ENCODE measurements around the gene PAM16.

The PAM16 gene

GRCh38 chr16:4391631-4392381 is 40.7 kb upstream of the PAM16 start:
- peaks cover 18 to 78% (median 48%) of the 10 kb centered on the region in 4 experiments for H3K36me3 ChIP-seq (ENCODE audit: control insufficient read depth in 4 of 4, insufficient read depth in 4 of 4, low read length in 3 of 4)
- H3K9me3 ChIP-seq (ENCODE audit: control extremely low read depth in 1 of 5, control insufficient read depth in 4 of 5, insufficient read depth in 2 of 5, low read depth in 1 of 5, low read length in 4 of 5): no peaks in the 10 kb centered on the region
- ChIA-PET POLR2A (no interaction called here), CTCF (interaction anchor here (0.6 to 12.2 kb wide), 6 partner anchors 10 to 133 kb away, joined by 3 to 112 read pairs (median 4); no protein-coding TSS in a partner anchor)
- no peak for DNase-seq
- no peaks in the 10 kb centered on the region for H3K4me1 ChIP-seq (ENCODE audit: control extremely low read depth in 1 of 4, control insufficient read depth in 4 of 4, insufficient read depth in 4 of 4, low read length in 3 of 4)
- 97% methylated on average over 11 of the region's 22 CpGs for WGBS (ENCODE audit: insufficient coverage)
- H3K4me3 ChIP-seq (ENCODE audit: control insufficient read depth in 1 of 7, extremely low read depth in 1 of 7, insufficient read depth in 4 of 7, low read depth in 2 of 7, low read length in 6 of 7): no peak overlapping the region
- no peaks in the 10 kb centered on the region for H3K27me3 ChIP-seq (replicated peaks in 2 of 5; ENCODE audit: control insufficient read depth in 4 of 5, insufficient read depth in 5 of 5, low read length in 4 of 5)
- H3K27ac ChIP-seq (ENCODE audit: insufficient read depth in 1 of 2, low read depth in 1 of 2, low read length in 2 of 2, poor library complexity in 1 of 2, severe bottlenecking in 2 of 2): no peak overlapping the region

DNA sequence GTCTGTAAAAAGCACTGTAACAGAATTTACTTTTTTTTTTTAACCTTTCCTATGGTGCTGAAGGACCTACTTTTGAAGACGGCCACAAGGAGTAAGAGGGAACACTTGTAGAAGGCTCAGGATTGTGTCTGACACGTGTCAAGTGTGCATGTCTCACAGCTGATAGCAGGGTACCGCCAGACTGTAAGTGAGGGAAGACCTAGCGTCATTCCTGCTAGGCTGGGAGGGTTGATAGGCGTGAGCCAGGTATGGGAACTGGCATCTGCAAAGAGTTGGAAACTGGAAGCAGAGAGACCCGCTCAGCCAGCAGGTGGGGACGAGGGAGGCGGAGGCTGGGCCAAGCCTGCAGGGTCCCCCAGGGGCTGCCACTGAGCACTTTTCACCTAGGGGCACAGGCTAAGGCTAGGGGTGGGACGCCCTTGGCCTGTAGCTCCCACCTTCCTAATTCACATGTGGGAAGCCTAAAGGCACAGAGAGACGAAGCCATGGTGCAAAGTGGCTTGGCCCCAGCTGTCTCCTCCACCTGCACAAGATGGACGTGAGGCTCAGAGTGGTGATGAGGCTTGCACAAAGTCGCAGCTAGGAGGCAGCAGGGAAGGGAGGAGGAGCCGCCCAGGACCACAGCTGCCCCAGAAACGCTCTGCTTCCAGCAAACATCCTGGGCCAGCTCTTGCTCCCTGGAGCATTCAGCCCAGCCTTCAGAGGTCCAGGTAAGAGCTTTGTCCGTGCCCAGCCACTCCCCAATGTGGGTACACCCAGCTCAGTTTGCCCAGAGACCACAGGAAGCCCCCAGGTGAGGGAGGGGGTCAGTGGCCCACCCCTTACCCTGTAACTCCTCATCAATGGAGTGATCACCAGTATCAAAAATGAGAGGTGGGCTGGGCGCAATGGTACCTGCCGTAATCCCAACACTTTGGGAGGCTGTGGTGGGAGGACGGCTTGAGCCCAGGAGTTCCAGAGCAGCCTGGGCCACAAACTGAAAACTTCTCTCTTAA is 39.4 kb upstream of the PAM16 start:
- POLR2A ChIA-PET: interaction anchor here (0.6 kb wide), 1 partner anchor 25 kb away, joined by 5 read pairs; no protein-coding TSS in a partner anchor
- peaks cover 18 to 81% (median 52%) of the 10 kb centered on the region in 4 experiments for H3K36me3 ChIP-seq (ENCODE audit: control insufficient read depth in 4 of 4, insufficient read depth in 4 of 4, low read length in 3 of 4)
- no peak overlapping the region for H3K27ac ChIP-seq (ENCODE audit: insufficient read depth in 1 of 2, low read depth in 1 of 2, low read length in 2 of 2, poor library complexity in 1 of 2, severe bottlenecking in 2 of 2)
- H3K4me3 ChIP-seq (ENCODE audit: control insufficient read depth in 1 of 7, extremely low read depth in 1 of 7, insufficient read depth in 4 of 7, low read depth in 2 of 7, low read length in 6 of 7): no peak overlapping the region
- H3K27me3 ChIP-seq (replicated peaks in 2 of 5; ENCODE audit: control insufficient read depth in 4 of 5, insufficient read depth in 5 of 5, low read length in 4 of 5): no peaks in the 10 kb centered on the region
- H3K9me3 ChIP-seq (ENCODE audit: control extremely low read depth in 1 of 5, control insufficient read depth in 4 of 5, insufficient read depth in 2 of 5, low read depth in 1 of 5, low read length in 4 of 5): no peaks in the 10 kb centered on the region
- CTCF ChIA-PET: interaction anchor here (0.7 to 12.2 kb wide), 7 partner anchors 12 to 185 kb away, joined by 3 to 112 read pairs (median 5); partner anchors contain the start of gene VASN
- WGBS (ENCODE audit: insufficient coverage): 90% methylated on average over 13 of the region's 18 CpGs
- DNase-seq: no peak
- H3K4me1 ChIP-seq (ENCODE audit: control extremely low read depth in 1 of 4, control insufficient read depth in 4 of 4, insufficient read depth in 4 of 4, low read length in 3 of 4): no peaks in the 10 kb centered on the region

GRCh38 chr16:4389051-4389955 is 38.2 kb upstream of the PAM16 start:
- Histone ChIP-seq H3K4me1 (ENCODE audit: control extremely low read depth in 1 of 4, control insufficient read depth in 4 of 4, insufficient read depth in 4 of 4, low read length in 3 of 4) (peaks cover 0 to 4% (median 0%) of the 10 kb centered on the region in 4 experiments), H3K4me3 (ENCODE audit: control insufficient read depth in 1 of 7, extremely low read depth in 1 of 7, insufficient read depth in 4 of 7, low read depth in 2 of 7, low read length in 6 of 7) (no peak overlapping the region), H3K36me3 (ENCODE audit: control insufficient read depth in 4 of 4, insufficient read depth in 4 of 4, low read length in 3 of 4) (peaks cover 16 to 79% (median 49%) of the 10 kb centered on the region in 4 experiments), H3K27me3 (replicated peaks in 2 of 5; ENCODE audit: control insufficient read depth in 4 of 5, insufficient read depth in 5 of 5, low read length in 4 of 5) (no peaks in the 10 kb centered on the region), H3K9me3 (ENCODE audit: control extremely low read depth in 1 of 5, control insufficient read depth in 4 of 5, insufficient read depth in 2 of 5, low read depth in 1 of 5, low read length in 4 of 5) (no peaks in the 10 kb centered on the region), H3K27ac (ENCODE audit: insufficient read depth in 1 of 2, low read depth in 1 of 2, low read length in 2 of 2, poor library complexity in 1 of 2, severe bottlenecking in 2 of 2) (no peak overlapping the region)
- POLR2A ChIA-PET: interaction anchor here (0.6 kb wide), 1 partner anchor 24 kb away, joined by 5 read pairs; no protein-coding TSS in a partner anchor
- no peak for DNase-seq
- CTCF ChIA-PET: interaction anchor here (0.7 to 12.2 kb wide), 5 partner anchors 11 to 186 kb away, joined by 3 to 112 read pairs (median 6); no protein-coding TSS in a partner anchor
- 95% methylated on average over 22 of the region's 27 CpGs for WGBS (ENCODE audit: insufficient coverage)

GRCh38 chr16:4388271-4389021 is 37.3 kb upstream of the PAM16 start:
- Histone ChIP-seq H3K4me1 (ENCODE audit: control extremely low read depth in 1 of 4, control insufficient read depth in 4 of 4, insufficient read depth in 4 of 4, low read length in 3 of 4) (peaks cover 0 to 4% (median 0%) of the 10 kb centered on the region in 4 experiments), H3K27ac (ENCODE audit: insufficient read depth in 1 of 2, low read depth in 1 of 2, low read length in 2 of 2, poor library complexity in 1 of 2, severe bottlenecking in 2 of 2) (no peak overlapping the region), H3K27me3 (replicated peaks in 2 of 5; ENCODE audit: control insufficient read depth in 4 of 5, insufficient read depth in 5 of 5, low read length in 4 of 5) (no peaks in the 10 kb centered on the region), H3K36me3 (ENCODE audit: control insufficient read depth in 4 of 4, insufficient read depth in 4 of 4, low read length in 3 of 4) (peaks cover 16 to 86% (median 53%) of the 10 kb centered on the region in 4 experiments), H3K4me3 (ENCODE audit: control insufficient read depth in 1 of 7, extremely low read depth in 1 of 7, insufficient read depth in 4 of 7, low read depth in 2 of 7, low read length in 6 of 7) (no peak overlapping the region), H3K9me3 (ENCODE audit: control extremely low read depth in 1 of 5, control insufficient read depth in 4 of 5, insufficient read depth in 2 of 5, low read depth in 1 of 5, low read length in 4 of 5) (no peaks in the 10 kb centered on the region)
- ChIA-PET POLR2A (interaction anchor here (1.3 kb wide), 1 partner anchor 29 kb away, joined by 4 read pairs; no protein-coding TSS in a partner anchor), CTCF (interaction anchor here (12.2 kb wide), 1 partner anchor 14 kb away, joined by 112 read pairs; no protein-coding TSS in a partner anchor)
- no peak for DNase-seq
- 96% methylated on average over 17 of the region's 19 CpGs for WGBS (ENCODE audit: insufficient coverage)

GRCh38 chr16:4387781-4388180 is 36.7 kb upstream of the PAM16 start:
- H3K27me3 ChIP-seq (replicated peaks in 2 of 5; ENCODE audit: control insufficient read depth in 4 of 5, insufficient read depth in 5 of 5, low read length in 4 of 5): no peaks in the 10 kb centered on the region
- CTCF ChIA-PET: interaction anchor here (12.2 kb wide), 1 partner anchor 14 kb away, joined by 112 read pairs; no protein-coding TSS in a partner anchor
- H3K27ac ChIP-seq (ENCODE audit: insufficient read depth in 1 of 2, low read depth in 1 of 2, low read length in 2 of 2, poor library complexity in 1 of 2, severe bottlenecking in 2 of 2): no peak overlapping the region
- peaks cover 16 to 84% (median 49%) of the 10 kb centered on the region in 4 experiments for H3K36me3 ChIP-seq (ENCODE audit: control insufficient read depth in 4 of 4, insufficient read depth in 4 of 4, low read length in 3 of 4)
- DNase-seq: no peak
- H3K4me1 ChIP-seq (ENCODE audit: control extremely low read depth in 1 of 4, control insufficient read depth in 4 of 4, insufficient read depth in 4 of 4, low read length in 3 of 4): peaks cover 0 to 4% (median 0%) of the 10 kb centered on the region in 4 experiments
- POLR2A ChIA-PET: interaction anchor here (1.3 kb wide), 1 partner anchor 28 kb away, joined by 4 read pairs; no protein-coding TSS in a partner anchor
- WGBS (ENCODE audit: insufficient coverage): 96% methylated on average over 20 of the region's 20 CpGs
- H3K9me3 ChIP-seq (ENCODE audit: control extremely low read depth in 1 of 5, control insufficient read depth in 4 of 5, insufficient read depth in 2 of 5, low read depth in 1 of 5, low read length in 4 of 5): no peaks in the 10 kb centered on the region
- H3K4me3 ChIP-seq (ENCODE audit: control insufficient read depth in 1 of 7, extremely low read depth in 1 of 7, insufficient read depth in 4 of 7, low read depth in 2 of 7, low read length in 6 of 7): no peak overlapping the region
